Stimulated activated CD4-positive, alpha-beta T cell treated with anti-CD3 and anti-CD28 coated beads, Interleukin-15, amount 100 ng/mL, for 48 hours (primary cell): ENCODE results near the gene TMEM119.
A peak's percentile ranks its signal among the peaks of the same experiment; 100 is the strongest.
"Not testable (repeated sequence)": the region's sequence is repeated elsewhere in the genome, so short reads cannot be mapped to it uniquely, and the experiment has no call there.

Experiments used
- DNase-seq, 2 donors: peaks; one replicate each; pipeline ENCODE4 v3.0.0-alpha.2; 2020; ENCODE audit warnings: low read depth in 2 of 2

Gene TMEM119

GRCh38 chr12:108582978-108583770 is 14.7 kb downstream of the TMEM119 start:
- DNase-seq: no peak

GRCh38 chr12:108582509-108582908 is 15.4 kb downstream of the TMEM119 start:
- no peak for DNase-seq

- no peak for DNase-seq
These were observed 16.3 kb downstream of the TMEM119 start for GRCh38 chr12:108581311-108582227.

GRCh38 chr12:108580531-108580930 is 17.4 kb downstream of the TMEM119 start:
- no peak for DNase-seq

GRCh38 chr12:108578813-108579212 is 19.1 kb downstream of the TMEM119 start:
- DNase-seq: no peak

- DNase-seq: no peak
These were observed 19.6 kb downstream of the TMEM119 start for GRCh38 chr12:108578264-108578663.

GRCh38 chr12:108577458-108577857 is 20.4 kb downstream of the TMEM119 start:
- DNase-seq: no peak

- DNase-seq: no peak
These were observed 21.1 kb downstream of the TMEM119 start for GRCh38 chr12:108576660-108577234.

DNA sequence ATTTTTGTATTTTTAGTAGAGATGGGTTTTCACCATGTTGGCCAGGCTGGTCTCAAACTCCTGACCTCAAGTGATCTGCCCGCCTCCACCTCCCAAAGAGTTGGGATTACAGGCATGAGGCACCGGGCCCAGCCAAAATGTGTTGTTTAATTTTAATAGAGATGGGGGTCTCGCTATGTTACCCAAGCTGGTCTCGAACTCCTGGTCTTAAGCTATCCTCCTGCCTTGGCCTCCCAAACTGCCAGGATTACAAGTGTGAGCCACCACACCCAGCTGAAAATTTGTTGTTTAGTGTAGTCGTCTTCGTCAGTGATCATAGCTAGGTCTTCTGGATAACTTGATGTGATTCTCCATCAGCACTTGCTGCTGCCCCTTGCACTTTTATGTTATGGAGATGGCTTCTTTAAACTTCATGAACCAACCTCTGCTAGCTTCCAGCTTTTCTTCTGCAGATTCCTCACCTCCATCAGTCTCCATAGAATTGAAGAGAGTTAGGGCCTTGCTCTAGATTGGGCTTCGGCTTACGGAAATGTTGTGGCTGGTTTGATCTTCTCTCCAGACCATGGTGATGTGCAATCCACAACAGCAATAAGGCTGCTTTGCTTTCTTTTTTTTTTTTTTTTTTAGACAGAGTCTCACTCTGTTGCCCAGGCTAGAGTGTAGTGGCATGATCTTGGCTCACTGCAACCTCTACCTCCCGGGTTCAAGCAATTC is 22.5 kb downstream of the TMEM119 start:
- DNase-seq: no peak

GRCh38 chr12:108574276-108574675 is 23.6 kb downstream of the TMEM119 start:
- DNase-seq: not testable (repeated sequence)

DNA sequence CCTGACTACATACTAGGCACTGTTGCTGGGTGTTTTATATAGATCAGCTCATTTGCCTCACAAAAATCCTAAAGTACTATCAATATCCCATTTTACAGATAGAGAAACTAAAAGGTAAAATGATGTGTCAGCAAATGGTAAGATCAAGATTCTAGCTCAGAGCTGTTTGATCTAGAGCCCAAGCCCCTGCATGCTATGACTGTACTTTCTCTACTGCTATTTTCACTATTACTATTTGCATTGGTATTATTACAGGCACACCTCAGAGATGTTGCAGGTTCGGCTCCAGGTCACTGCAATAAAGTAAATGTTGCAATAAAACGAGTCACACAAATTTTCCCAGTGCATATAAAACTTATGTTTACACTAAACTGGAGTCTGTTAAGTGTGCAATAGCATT is 24.6 kb downstream of the TMEM119 start:
- no peak for DNase-seq

DNA sequence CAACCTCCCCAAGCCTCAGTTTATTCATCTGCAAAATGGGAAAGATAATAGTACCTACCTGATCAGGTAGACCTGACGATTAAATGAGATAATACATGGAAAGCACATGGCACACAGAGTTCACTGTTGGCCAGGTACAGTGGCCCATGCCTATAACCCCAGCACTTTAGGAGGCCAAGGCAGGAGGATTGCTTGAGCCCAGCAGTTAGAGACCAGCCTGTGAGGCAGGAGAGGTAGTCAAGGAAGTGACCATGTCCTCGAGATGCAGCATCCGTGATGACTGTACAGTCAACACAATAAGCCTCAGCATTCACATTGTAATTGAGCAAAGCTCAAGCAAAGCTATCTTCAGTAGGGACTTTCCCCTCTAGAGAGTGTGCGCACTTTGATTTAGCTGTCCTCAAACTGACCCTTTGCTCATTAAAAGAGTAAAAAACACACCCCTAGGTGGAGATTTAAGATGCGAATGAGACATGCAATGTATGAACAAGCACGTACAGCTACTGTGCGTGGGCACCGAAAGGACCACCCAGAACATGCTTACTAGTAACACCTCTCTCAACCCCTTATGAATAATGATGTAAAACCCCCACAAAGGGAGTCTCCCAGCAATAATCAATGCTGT is 25.6 kb downstream of the TMEM119 start:
- no peak for DNase-seq

DNA sequence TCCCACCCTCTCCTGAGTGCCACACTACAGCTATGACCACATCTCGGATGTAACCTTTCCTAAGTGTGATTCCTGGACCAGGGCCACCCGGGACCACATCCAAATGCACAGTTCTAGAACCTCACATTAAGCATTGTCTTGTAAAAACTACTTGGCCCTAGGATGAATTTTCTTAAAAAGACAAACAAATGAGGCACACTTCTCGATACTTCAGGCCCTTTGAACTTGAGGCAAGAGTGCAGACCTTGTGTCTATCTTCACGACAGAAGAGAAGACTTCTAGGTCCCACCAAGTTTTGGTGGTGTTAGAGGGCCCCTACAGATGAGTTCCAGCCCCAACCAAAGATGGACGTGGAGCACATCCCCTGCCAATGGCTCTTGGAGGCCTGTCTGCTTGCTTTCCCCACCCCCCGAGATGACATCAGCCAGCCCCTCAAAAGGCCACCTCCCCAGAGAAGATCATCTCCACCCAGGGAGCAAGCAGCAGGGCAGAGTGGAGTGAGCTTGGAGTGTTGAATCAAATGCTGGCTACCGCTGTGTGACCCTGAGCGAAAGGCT is 26.2 kb downstream of the TMEM119 start:
- DNase-seq: no peak

GRCh38 chr12:108570743-108571608 is 26.9 kb downstream of the TMEM119 start:
- DNase-seq: no peak

GRCh38 chr12:108568338-108569154 is 29.3 kb downstream of the TMEM119 start:
- peak; percentile 56 to 63 for DNase-seq

GRCh38 chr12:108567406-108568337 is 30.2 kb downstream of the TMEM119 start:
- DNase-seq: no peak

GRCh38 chr12:108566452-108566851 is 31.4 kb downstream of the TMEM119 start:
- no peak for DNase-seq

DNA sequence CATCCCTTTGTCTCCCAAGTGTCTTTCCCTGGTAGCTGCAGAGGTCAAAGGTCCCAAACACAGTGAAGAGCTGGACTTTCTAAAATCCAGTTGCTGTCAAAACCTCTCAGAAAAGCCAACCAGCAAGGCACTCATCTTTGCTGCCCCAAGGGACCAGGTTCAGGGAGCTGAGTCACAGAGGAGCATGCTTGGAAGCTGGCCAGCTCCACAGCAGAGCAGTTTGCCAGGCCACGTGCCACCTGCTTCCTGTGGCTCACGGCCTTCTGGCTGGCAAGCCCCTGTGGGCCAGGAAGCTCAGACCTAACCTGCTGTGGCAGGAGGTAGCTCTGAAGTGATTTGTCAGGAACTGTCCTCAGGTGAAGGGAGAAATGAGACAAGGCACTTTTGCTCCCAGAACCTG is 31.9 kb downstream of the TMEM119 start:
- DNase-seq: peak in 1 of 2 donors; percentile 57
